CD4-positive, alpha-beta T cell (primary cell): ENCODE data around the gene KPNB1. TPM values are rescaled to one million over a fixed set of nuclear protein-coding genes. Genes with fewer than 3 reads are reported as not detected.

ENCODE experiments used
- ATAC-seq: fragments of 200-7000 bp; cut with Tn5 transposase; one replicate; pipeline ENCODE4 v1.10.0; 2022; ENCODE audit warnings: mild to moderate bottlenecking; ENCODE audit not compliant: poor library complexity
- CTCF ChIA-PET: fragments of 350-600 bp; sonication (Branson Sonifier 250); formaldehyde crosslinking; loops from one replicate; lab custom pipeline; 2021; ENCODE audit warnings: antibody characterized with exemption, inconsistent platforms; lab: Charles Lee
- POLR2A ChIA-PET: fragments of 350-600 bp; sonication (Branson Sonifier 250); formaldehyde crosslinking; loops from one replicate; lab custom pipeline; 2021; ENCODE audit warnings: antibody characterized with exemption, inconsistent platforms; lab: Charles Lee
- DNase-seq, 14 experiments: peaks; one replicate each; pipeline ENCODE4 v3.0.0-alpha.2; 2013 to 2020; ENCODE audit warnings: mixed read lengths in 2 of 14
- H3K27ac ChIP-seq, 2 donors: one replicate each; pipeline versions ENCODE4 v1.5.1 to v1.7.0; 2013; ENCODE audit warnings: low read length in 2 of 2, low read depth in 1 of 2, mild to moderate bottlenecking in 1 of 2
- H3K27me3 ChIP-seq, 2 experiments: 1 replicate in 1 of 2; 2 replicates in 1 of 2; pipeline versions ENCODE4 v1.6.1 to v1.7.0; 2013; ENCODE audit warnings: low read length in 2 of 2, control low read depth in 1 of 2, mild to moderate bottlenecking in 1 of 2, moderate library complexity in 1 of 2; ENCODE audit not compliant: insufficient read depth in 2 of 2, control insufficient read depth in 1 of 2
- H3K36me3 ChIP-seq: one replicate; pipeline ENCODE4 v1.6.1; 2013; ENCODE audit warnings: low read length, control low read depth; ENCODE audit not compliant: insufficient read depth
- H3K4me1 ChIP-seq: one replicate; pipeline ENCODE4 v1.6.1; 2013; ENCODE audit warnings: low read length, control low read depth; ENCODE audit not compliant: insufficient read depth
- H3K4me3 ChIP-seq: one replicate; pipeline ENCODE4 v1.5.1; 2013; ENCODE audit warnings: mild to moderate bottlenecking, low read length, moderate library complexity
- H3K9me3 ChIP-seq, 2 experiments: 1 replicate in 1 of 2; 2 replicates in 1 of 2; pipeline versions ENCODE4 v1.6.1 to v1.7.0; 2013; ENCODE audit warnings: low read length in 2 of 2, mild to moderate bottlenecking in 2 of 2, control low read depth in 1 of 2, moderate library complexity in 1 of 2; ENCODE audit not compliant: control insufficient read depth in 1 of 2, insufficient read depth in 1 of 2
- H3K27ac Mint-ChIP-seq: one replicate; pipeline ENCODE4 v1.8.0; 2020; ENCODE audit warnings: mixed read lengths
- H3K27me3 Mint-ChIP-seq: one replicate; pipeline ENCODE4 v1.8.0; 2021; ENCODE audit warnings: mixed read lengths
- H3K36me3 Mint-ChIP-seq: one replicate; pipeline ENCODE4 v1.8.0; 2021; ENCODE audit warnings: low read depth, mixed read lengths
- H3K4me1 Mint-ChIP-seq: one replicate; pipeline ENCODE4 v1.8.0; 2021; ENCODE audit warnings: low read depth, mixed read lengths
- H3K4me3 Mint-ChIP-seq: one replicate; pipeline ENCODE4 v1.8.0; 2020; ENCODE audit warnings: mild to moderate bottlenecking, mixed read lengths
- H3K9me3 Mint-ChIP-seq: one replicate; pipeline ENCODE4 v1.8.0; 2020; ENCODE audit warnings: mixed read lengths
- CTCF ChIP-seq: fragments of 200-600 bp; IDR thresholded peaks from one replicate; pipeline ENCODE4 v1.8.0; 2022; ENCODE audit warnings: antibody characterized with exemption, mild to moderate bottlenecking
- intact Hi-C, 2 experiments: fragments of 100-400 bp; cut with DNase I in 1 of 2; cut with micrococcal nuclease in 1 of 2; formaldehyde crosslinking; loops; one replicate each; pipeline versions ENCODE4 v1.15.1 to v1.9.0; 2023 to 2025; cut with DNase I, micrococcal nuclease
- total RNA-seq, 174 experiments: library from RNA in 2 of 174; stranded (reverse) in 2 of 174; gene quantifications; one replicate each; pipeline ENCODE4 v1.2.3 and lab custom pipeline; 2021 to 2026

Gene KPNB1
- total RNA-seq, 2 experiments from 2014 or later, result 145 to 151 TPM

- H3K4me1 Mint-ChIP-seq, result peaks cover 26% of the 10 kb centered on the region
- ATAC-seq, result no peak
- H3K4me1 ChIP-seq, result peaks cover 54% of the 10 kb centered on the region
These were observed 46.0 kb downstream of the KPNB1 start for GRCh38 chr17:47695429-47696376.

GRCh38 chr17:47696717-47697642 lies 47.3 kb downstream of the KPNB1 start:
- H3K4me1 Mint-ChIP-seq, result peaks cover 36% of the 10 kb centered on the region
- Histone ChIP-seq H3K36me3 (no peaks in the 10 kb centered on the region), H3K9me3 (no peaks in the 10 kb centered on the region), H3K27me3 (no peaks in the 10 kb centered on the region), H3K4me3 (no peak overlapping the region), H3K27ac (no peak overlapping the region), H3K4me1 (peaks cover 66% of the 10 kb centered on the region)
- POLR2A ChIA-PET, result interaction anchor here (1.2 to 2.0 kb wide), 2 partner anchors 22 to 36 kb away, joined by 4 to 5 read pairs; partner anchors contain the start of gene TBX21
- DNase-seq (peak in 1 of 14 experiments; percentile 36), ATAC-seq (no peak)
- H3K27ac Mint-ChIP-seq, result no peak overlapping the region
- no peaks in the 10 kb centered on the region for H3K27me3 Mint-ChIP-seq
- H3K9me3 Mint-ChIP-seq, result no peaks in the 10 kb centered on the region
- H3K36me3 Mint-ChIP-seq, result no peaks in the 10 kb centered on the region
- TF ChIP-seq CTCF, result no peak
- CTCF ChIA-PET, result interaction anchor here (0.7 to 1.3 kb wide), 5 partner anchors 21 to 105 kb away, joined by 3 to 11 read pairs (median 4); partner anchors contain the start of gene TBX21
- H3K4me3 Mint-ChIP-seq, result peak overlapping the region; percentile 58
- intact Hi-C loops, result loop anchor here in 1 of 2 experiments (5.0 kb wide), 1 partner anchor 105 kb away; no protein-coding TSS in a partner anchor

More at GRCh38 chr17:47695429-47696376, 46.0 kb downstream of the KPNB1 start:
- no peaks in the 10 kb centered on the region for H3K9me3 Mint-ChIP-seq
- peak overlapping the region; percentile 86 for H3K4me3 Mint-ChIP-seq
- intact Hi-C loops, result loop anchor here in 1 of 2 experiments (5.0 kb wide), 1 partner anchor 107 kb away; no protein-coding TSS in a partner anchor
- DNase-seq, result peak in 2 of 14 experiments; percentile 35 to 49
- H3K36me3 Mint-ChIP-seq, result no peaks in the 10 kb centered on the region
- H3K27ac ChIP-seq, result peak overlapping the region in 1 of 2 donors; percentile 34
- peak overlapping the region; percentile 7 for H3K27ac Mint-ChIP-seq
- peak overlapping the region; percentile 64 for H3K4me3 ChIP-seq
- no peaks in the 10 kb centered on the region for H3K9me3 ChIP-seq
- ChIA-PET CTCF (no interaction called here), POLR2A (interaction anchor here (1.2 to 2.2 kb wide), 2 partner anchors 15 to 26 kb away, joined by 3 to 5 read pairs; no protein-coding TSS in a partner anchor)
- no peaks in the 10 kb centered on the region for H3K27me3 ChIP-seq
- H3K27me3 Mint-ChIP-seq, result no peaks in the 10 kb centered on the region
- no peak for TF ChIP-seq CTCF
- H3K36me3 ChIP-seq, result no peaks in the 10 kb centered on the region
